Activated CD4-positive, alpha-beta T cell treated with anti-CD3 and anti-CD28 coated beads for 1 hour (primary cell): ENCODE data around the gene MAP4K4.

Experiments used
- DNase-seq: peaks from one replicate; pipeline ENCODE4 v3.0.0-alpha.2; 2020

MAP4K4 gene

GRCh38 chr2:101844055-101844635, 146.6 kb downstream of the MAP4K4 start:
- DNase-seq, result no peak

DNA sequence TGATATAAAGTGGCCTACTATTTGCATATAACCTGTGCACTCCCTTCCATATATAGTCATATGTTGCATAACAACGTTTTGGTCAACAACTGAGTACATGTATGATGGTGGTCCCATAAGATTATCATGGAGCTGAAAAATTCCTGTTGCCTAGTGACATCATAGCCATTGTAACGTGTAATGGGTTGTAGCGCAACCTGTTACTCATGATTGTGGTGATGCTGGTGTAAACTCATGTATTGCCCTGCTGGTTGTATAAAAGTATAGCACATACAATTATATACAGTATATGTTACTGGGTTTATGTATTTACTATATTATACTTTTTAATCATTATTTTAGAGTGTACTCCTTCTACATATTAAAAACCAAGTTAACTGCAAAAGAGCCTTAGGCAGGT, 149.5 kb downstream of the MAP4K4 start:
- no peak for DNase-seq

DNA sequence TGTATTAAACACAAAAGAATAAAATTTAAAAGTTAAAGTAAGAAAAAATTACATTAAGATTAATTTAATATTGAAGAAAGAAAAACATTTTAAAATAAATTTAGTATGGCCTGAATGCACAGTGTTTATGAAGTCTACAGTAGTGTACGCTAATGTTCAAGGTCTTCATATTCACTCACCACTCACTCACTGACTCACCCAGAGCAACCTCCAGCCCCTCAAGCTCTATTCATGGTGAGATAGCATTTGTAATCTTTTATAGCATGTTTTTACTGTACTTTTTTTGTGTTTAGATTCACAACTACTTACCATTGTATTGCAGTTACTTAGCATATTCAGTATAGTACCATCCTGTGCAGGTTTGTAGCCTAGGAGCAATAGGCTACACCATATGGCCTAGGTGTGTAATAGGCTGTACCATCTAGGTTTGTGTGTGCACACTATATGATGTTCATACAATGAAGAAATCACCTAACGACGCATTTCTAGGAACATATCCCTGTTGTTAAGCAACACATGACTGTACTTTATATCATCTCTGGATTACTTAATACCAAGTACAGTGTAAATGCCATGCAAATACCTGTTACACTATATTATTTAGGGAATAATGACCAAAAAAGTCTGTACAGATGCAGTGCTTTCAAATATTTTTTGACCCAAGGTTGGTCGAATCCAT, 150.3 kb downstream of the MAP4K4 start:
- no peak for DNase-seq

DNA sequence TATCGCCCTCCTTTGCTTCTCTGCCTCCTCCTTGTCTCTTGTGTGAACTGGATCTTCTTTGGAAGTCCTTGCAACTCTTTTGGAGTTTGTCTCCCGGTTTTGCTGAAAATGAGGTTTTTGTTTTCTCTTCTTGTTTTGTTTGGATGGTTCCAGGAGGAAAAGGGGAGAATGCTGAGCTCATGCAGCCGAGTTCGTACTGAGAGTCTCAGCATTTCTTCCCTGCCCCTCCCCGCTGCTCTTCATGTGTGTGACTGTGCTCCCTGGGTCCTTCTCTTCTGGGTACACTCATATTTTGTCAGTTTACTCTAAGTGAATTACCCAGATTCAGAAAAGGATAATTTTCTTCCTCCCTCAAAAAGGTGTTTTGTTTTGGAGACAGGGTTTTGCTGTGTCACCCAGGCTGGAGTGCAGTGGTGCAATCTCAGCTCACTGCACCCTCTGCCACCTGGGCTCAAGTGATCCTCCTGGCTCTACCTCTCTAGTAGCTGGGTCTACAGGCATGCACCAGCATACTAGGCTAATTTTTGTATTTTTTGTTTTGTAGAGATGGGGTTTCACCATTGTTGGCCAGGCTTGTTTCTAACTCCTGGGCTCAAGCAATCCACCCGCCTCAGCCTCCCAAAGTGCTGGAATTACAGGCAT, 151.4 kb downstream of the MAP4K4 start:
- no peak for DNase-seq

GRCh38 chr2:101850450-101850849, 152.9 kb downstream of the MAP4K4 start:
- DNase-seq, result no peak

GRCh38 chr2:101850991-101851390, 153.5 kb downstream of the MAP4K4 start:
- no peak for DNase-seq

GRCh38 chr2:101852824-101853223, 155.3 kb downstream of the MAP4K4 start:
- no peak for DNase-seq

DNA sequence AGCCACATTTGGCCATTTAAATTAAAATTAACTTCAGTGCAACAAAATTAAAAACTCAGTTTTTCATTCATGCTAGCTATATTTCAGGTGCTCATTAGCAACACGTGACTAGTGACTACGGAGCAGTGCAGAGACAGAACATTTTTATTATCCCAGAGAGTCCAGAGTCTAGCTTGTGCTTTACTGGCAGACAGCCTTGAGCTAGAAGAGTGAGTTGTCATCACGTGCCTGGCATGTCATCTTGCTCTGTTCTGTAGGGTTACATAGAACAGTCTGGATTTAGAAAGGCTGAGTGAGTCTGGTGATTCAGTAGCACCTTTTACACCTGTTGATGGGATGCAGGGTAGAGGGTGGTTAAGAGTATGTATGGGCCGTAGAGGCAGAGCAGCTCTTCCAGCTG, 157.4 kb downstream of the MAP4K4 start:
- DNase-seq, result no peak

DNA sequence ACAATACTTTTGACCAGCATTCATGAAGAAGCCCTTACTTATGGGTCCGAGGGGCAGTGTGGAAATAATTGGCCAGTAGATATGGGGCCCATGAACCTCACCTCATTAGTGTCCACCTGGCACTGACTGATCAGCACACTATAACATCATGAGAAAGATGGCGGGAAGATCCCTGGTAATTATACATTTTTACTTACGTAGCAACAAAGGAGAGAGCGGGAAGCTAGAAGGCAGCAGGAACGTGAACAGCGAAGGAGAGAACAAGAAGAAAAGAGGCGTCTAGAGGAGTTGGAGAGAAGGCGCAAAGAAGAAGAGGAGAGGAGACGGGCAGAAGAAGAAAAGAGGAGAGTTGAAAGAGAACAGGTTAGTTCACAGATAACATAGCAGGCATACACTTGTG, 158.3 kb downstream of the MAP4K4 start:
- DNase-seq, result no peak

GRCh38 chr2:101858246-101858645, 160.7 kb downstream of the MAP4K4 start:
- DNase-seq, result no peak

- no peak for DNase-seq
Measured at GRCh38 chr2:101858910-101859309, 161.4 kb downstream of the MAP4K4 start.

DNA sequence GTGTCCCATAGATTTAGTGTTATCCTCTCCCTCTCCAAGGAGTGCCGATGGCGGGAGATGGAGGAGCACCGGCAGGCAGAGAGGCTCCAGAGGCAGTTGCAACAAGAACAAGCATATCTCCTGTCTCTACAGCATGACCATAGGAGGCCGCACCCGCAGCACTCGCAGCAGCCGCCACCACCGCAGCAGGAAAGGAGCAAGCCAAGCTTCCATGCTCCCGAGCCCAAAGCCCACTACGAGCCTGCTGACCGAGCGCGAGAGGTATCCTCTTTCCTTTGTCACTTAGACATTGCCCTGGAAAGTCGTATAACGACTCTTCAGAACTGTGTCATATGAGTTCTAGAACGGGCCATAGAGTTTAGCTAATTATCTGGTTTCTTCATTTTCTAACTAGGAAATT, 162.1 kb downstream of the MAP4K4 start:
- no peak for DNase-seq

DNA sequence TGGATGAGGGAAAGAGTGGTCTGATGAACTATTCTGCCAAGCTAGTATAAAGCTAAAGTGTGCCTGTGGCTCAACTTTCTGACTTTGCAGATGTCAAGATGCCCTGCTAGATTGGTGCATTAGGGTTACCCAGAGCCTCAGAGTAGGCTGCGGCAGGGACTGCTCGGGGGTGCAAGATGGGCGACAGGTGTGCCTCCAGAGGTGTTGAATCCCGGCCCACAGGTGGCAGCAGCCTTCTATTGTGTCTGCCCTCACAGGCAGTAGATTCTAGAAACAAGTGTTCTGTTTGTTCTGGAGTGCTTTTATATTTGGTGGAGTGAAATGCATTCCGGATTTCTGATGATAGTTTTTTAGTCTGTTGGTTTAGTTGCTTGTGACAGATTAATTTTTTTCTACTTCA, 162.7 kb downstream of the MAP4K4 start:
- no peak for DNase-seq

GRCh38 chr2:101860782-101861181, 163.3 kb downstream of the MAP4K4 start:
- DNase-seq, result no peak

- no peak for DNase-seq
Measured at GRCh38 chr2:101861382-101861781, 163.9 kb downstream of the MAP4K4 start.

DNA sequence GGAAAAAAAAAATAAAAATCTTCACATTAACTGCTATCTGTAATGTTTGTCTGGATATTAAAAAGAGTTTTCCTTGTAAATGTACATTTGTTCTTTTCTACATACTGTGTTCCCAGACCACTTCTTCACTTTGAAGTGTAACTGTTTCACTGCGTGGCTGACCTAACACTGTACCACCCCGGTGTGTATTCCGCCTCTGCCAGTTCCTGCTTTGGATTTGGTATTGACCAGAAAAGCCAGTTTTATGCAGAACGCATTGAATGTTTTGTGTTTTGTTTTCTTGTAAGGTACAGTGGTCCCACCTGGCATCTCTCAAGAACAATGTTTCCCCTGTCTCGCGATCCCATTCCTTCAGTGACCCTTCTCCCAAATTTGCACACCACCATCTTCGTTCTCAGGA, 166.0 kb downstream of the MAP4K4 start:
- DNase-seq, result no peak

GRCh38 chr2:101864426-101864825, 166.9 kb downstream of the MAP4K4 start:
- DNase-seq, result no peak

DNA sequence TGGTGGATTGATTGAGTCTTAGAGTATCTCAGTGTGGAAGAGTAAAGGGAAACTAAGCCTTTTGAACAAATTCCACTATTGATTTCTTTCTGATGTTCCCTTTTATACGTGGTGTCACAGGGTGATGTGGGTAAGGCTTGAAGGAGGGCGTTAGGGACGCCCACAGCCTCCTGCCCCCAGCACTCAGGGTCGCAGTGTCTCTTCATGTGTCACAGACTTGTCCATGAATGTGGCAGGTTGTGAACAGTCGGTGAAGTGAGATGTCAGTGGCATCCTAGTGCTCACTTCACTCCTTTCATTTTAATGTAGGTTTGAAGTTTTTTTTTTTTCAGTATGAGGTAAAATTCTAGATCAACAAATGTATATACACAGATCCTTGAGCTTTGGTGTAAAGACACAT, 171.0 kb downstream of the MAP4K4 start:
- no peak for DNase-seq

GRCh38 chr2:101869527-101869926, 172.0 kb downstream of the MAP4K4 start:
- DNase-seq, result no peak

DNA sequence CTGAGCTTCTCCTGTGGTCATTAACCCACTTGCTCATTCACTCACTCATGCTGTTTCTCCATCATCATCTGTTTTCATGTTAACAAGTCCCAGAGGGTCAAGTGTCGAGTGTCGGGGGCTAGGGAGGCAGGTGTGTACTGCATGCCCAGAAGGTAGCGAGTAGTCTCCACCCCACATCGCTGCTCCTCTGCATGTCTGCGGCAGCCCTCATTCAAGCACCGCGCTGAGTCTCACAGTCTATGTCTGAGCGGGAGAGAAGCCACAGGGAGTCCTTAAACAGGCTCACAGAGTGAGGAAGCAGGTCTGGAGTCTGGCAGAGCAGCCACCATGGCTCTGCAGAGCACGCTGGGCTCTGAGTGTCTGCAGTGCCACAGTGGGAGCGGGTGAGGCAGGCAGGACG, 172.9 kb downstream of the MAP4K4 start:
- no peak for DNase-seq

DNA sequence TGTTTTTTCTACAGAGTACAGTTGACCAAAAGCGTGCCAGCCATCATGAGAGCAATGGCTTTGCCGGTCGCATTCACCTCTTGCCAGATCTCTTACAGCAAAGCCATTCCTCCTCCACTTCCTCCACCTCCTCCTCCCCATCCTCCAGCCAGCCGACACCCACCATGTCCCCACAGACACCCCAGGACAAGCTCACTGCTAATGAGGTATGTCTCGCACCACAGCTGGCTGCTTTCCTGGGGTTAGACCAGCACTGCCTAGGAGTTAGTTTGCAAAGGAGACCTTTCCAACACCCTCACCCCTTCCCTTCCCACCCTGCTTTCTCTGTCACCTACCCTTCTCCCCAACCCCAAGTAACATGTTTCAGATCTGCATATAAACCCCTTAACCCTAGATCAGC, 174.0 kb downstream of the MAP4K4 start:
- DNase-seq, result no peak

DNA sequence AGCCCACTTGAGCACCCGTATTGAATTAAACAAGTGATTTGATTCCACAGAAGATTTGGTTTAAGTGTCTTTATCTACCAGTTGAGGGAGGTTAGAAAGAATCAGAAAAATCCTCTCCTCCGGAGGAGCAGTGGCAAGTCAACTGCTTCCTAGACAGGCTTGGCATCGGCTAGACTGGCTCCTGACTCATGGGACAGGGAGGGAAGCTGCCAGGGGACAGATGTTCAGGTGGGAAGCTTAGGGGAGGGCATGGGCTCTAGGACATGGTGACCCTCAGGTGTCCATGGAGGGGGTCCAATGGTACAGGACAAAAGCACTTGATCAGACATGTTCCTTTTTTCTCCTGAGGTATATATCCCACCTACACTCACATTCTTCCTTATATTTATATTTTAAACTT, 175.0 kb downstream of the MAP4K4 start:
- no peak for DNase-seq

GRCh38 chr2:101873543-101873942, 176.0 kb downstream of the MAP4K4 start:
- DNase-seq, result no peak

- no peak for DNase-seq
Measured at GRCh38 chr2:101874069-101874468, 176.6 kb downstream of the MAP4K4 start.

GRCh38 chr2:101879466-101879865, 182.0 kb downstream of the MAP4K4 start:
- DNase-seq, result no peak
